GM19395 (cell line): ENCODE data around the gene AMELX.

Experiments
- ATAC-seq: cut with Tn5 transposase; IDR thresholded peaks from one replicate; pipeline ENCODE4 v1.9.1; 2021; ENCODE audit warnings: mild to moderate bottlenecking, moderate library complexity; ENCODE audit not compliant: unreplicated experiment

The AMELX gene

GRCh38 chrX:11305641-11306040, 12.4 kb downstream of the AMELX start:
- ATAC-seq: no peak

- ATAC-seq: no peak
Observed at GRCh38 chrX:11309220-11309619, 16.0 kb downstream of the AMELX start.

- ATAC-seq: no peak
Observed at GRCh38 chrX:11311706-11312105, 18.5 kb downstream of the AMELX start.

- no peak for ATAC-seq
Observed at GRCh38 chrX:11319806-11320520, 26.8 kb downstream of the AMELX start.

GRCh38 chrX:11321986-11322385, 28.8 kb downstream of the AMELX start:
- no peak for ATAC-seq

- ATAC-seq: no peak
Observed at GRCh38 chrX:11328134-11328533, 34.9 kb downstream of the AMELX start.

GRCh38 chrX:11329021-11329420, 35.8 kb downstream of the AMELX start:
- ATAC-seq: no peak

- no peak for ATAC-seq
Observed at GRCh38 chrX:11331788-11332187, 38.6 kb downstream of the AMELX start.

GRCh38 chrX:11334165-11334564, 41.0 kb downstream of the AMELX start:
- ATAC-seq: no peak

- ATAC-seq: no peak
Observed at GRCh38 chrX:11336201-11336600, 43.0 kb downstream of the AMELX start.

GRCh38 chrX:11337292-11338009, 44.2 kb downstream of the AMELX start:
- no peak for ATAC-seq

GRCh38 chrX:11341274-11342201, 48.3 kb downstream of the AMELX start:
- ATAC-seq: peak; percentile 88

- no peak for ATAC-seq
Observed at GRCh38 chrX:11342673-11343072, 49.5 kb downstream of the AMELX start.

GRCh38 chrX:11346121-11346682, 53.0 kb downstream of the AMELX start:
- no peak for ATAC-seq

GRCh38 chrX:11347300-11347699, 54.1 kb downstream of the AMELX start:
- no peak for ATAC-seq

- no peak for ATAC-seq
Observed at GRCh38 chrX:11349020-11349419, 55.8 kb downstream of the AMELX start.

- ATAC-seq: no peak
Observed at GRCh38 chrX:11349661-11350337, 56.6 kb downstream of the AMELX start.
